ENCODE results near the gene HOMER3.
"Not testable (repeated sequence)": the region's sequence is repeated elsewhere in the genome, so short reads cannot be mapped to it uniquely, and the experiment has no call there.

The HOMER3 gene

DNA sequence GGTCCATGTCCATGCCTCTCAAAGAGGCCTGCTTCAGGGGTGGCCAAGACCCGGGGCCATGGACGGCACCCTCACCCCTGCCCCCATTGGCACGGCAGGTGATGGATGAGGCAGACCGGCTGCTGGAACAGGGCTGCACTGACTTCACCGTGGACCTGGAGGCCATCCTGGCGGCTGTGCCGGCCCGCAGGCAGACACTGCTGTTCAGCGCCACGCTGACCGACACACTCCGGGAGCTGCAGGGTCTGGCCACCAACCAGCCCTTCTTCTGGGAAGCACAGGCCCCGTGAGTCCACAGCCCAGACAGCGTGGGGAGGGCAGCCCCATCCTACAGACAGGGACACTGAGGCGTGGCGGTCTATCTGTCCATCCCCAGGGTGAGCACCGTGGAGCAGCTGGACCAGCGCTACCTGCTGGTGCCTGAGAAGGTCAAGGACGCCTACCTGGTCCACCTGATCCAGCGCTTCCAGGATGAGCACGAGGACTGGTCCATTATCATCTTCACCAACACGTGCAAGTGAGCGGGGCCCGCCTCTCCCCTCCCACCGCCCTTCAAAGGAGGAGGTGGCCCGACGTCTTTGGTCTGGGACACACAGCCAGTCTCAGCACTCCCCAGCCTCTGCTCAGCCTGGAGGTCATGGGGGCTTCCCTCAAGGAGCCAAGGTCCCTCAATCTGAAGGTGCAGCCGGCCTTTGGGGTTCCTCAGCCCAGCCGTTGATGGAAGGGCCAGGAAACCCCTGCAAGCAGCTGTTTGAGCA is 18.6 kb downstream of the HOMER3 start:
- DNase-seq = no peak

DNA sequence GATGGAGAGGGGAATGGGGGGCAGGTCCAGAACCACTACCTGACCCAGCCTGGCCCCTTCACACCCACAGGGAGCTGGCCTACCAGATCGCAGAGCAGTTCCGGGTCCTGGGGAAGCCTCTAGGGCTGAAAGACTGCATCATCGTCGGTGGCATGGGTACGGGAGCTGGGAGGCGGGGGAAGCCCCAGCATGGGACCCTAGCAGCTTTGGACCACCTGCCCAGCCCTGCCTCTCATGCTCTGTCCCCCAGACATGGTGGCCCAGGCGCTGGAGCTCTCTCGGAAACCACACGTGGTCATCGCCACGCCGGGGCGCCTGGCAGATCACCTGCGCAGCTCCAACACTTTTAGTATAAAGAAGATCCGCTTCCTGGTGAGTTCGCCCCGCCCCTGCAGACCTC is 19.4 kb downstream of the HOMER3 start:
- DNase-seq = no peak

DNA sequence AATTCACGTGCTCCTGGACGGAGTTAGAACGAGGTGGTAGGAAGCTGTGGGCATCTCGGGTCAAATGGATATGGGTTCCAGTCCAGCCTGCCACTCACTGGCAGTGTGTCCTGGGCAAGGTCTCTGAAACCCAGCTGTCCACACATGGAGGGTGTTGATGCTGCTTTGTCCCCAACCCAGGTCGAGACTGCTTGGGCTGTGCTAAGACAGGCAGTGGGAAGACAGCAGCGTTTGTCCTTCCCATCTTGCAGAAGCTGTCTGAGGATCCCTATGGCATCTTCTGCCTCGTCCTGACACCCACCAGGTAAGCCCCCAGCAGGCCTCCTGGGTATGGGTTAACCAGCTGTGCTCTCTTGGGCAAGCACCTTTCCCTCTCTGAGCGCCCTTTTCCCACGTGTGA is 20.6 kb downstream of the HOMER3 start:
- no peak for DNase-seq

DNA sequence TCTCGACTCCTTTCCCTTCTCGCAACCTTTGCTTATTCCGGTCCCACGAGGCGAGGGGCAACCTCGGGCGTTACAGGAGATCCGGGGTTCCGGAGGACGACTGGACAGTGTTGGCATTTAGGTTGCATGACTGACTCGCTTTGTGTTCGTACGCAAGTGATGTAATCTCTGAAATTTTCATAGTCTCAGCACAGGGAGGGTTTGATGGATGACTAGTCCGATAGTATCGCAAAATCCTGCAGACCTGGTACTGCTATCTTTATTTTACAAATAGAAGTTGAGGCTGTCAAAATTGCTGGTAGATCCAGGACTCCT is 21.2 kb downstream of the HOMER3 start:
- DNase-seq = no peak

DNA sequence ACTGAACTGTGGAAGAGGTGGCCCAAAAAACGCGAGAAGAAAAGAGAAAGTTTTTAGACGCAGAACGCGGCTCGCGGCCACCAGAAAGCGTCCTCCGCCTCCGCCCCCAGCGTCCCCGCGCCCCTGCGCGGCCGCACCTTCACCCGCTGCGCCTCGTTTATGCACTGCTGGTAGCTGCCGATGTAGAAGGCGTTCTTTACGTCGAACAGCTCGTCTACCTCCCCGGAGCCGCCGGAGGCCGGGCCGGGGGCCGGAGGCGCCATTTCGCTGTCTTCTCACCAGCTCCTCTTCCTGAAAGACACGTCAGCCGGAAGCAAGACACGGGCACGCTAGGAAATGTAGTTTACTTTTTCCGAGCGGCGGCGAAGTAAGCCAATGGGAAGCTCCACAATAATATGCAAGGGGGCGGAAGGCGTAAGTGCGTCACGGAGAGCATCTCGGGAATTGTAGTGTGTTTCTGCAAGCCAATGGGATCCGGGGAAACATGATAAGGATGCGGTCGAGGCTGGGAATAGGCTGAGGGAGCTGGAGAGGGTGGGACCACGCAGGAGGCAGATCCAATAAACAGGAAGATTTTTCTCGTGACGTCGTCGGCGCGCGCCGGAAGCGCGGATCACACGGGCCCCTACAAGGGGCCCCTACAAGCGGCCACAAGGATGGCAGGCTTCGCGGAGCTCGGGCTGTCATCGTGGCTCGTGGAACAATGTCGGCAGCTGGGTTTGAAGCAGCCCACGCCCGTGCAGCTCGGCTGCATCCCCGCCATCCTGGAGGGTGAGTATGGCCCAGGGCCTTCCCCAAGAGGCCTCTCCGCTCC is 21.7 kb downstream of the HOMER3 start, which contains the start of the genes COPE and DDX49:
COPE (minus strand) TSS at position 302 of the 814 bp plus-strand sequence; CDS start at position 263, 39 bp downstream.
DDX49 (plus strand) TSS at position 630 of the 814 bp plus-strand sequence; CDS start at position 657, 27 bp downstream.
- peak; percentile 98 for DNase-seq

DNA sequence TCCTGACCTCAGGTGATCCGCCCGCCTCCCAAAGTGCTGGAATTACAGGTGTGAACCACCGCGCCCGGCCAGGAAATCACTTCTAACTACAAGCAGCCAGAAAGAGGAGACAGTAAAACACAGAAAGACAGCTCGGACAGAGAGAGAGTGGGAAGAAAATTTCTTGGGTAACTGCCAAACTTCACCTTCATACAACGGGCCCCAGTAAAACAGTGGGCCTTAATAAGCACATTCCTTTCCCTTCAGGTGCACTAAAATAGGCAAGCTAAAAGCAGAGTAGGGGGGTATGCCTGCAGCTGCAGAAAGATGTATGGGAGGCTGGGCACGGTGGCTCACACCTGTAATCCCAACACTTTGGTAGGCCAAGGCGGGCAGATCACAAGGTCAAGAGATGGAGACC is 23.4 kb downstream of the HOMER3 start:
- not testable (repeated sequence) for DNase-seq

DNA sequence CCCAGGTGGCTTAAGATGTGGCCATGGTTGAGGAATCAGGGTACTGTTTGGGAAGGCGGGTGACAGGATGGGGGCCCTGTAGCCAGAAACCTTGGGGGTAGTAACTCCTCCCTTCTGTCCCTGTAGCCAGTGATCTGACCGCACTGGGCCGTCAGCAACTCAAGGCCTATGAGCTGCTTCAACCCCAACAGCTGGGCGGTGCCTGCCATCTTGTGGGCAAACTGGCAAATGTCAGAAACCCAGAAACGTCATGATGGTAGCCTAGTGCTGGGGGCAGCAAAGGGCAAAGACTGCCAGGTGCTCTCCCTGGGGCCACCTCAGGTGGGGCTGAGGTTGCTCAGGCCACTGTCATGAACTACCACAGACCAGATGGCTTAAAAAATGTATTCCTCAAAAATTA is 25.4 kb downstream of the HOMER3 start:
- DNase-seq = no peak

DNA sequence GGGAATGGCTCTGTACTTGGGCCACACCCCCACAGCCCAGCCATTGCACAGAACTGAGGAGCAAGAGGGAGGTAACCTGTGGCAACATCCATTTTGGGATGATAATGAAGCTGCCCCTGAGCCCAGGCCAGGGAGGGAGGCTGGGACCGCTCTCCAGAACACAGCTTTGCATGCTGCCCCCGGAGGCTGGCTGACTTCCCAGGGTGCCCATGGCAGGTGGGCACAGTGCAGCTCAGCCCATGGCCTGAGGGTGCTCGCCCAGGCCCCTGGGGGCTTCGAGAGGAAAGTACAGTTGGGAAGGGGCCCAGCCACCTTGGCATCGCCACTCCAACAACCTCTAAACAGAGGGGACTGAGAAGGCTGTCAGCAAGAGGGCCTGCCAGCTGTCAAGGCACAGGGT is 27.6 kb downstream of the HOMER3 start:
- DNase-seq = no peak

DNA sequence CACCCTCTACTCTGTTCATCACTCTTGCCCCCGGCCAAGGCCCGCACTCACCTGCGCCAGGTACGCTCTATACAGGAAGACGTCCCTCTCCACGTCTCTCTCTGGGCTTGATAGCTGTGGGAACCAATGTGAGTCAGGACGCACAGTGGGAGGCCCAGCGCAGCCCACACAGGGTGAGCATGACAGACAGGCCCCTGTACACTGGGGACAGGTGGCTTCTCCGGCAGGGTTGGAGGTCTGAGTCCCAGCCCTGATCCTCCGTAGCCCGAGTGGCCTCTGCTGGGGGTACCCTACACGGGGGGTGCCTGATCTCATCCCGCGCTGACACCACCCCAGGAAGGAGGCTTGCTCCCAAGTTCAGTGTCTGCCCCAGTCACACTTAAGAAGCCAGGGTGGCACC is 28.1 kb downstream of the HOMER3 start:
- DNase-seq = no peak

DNA sequence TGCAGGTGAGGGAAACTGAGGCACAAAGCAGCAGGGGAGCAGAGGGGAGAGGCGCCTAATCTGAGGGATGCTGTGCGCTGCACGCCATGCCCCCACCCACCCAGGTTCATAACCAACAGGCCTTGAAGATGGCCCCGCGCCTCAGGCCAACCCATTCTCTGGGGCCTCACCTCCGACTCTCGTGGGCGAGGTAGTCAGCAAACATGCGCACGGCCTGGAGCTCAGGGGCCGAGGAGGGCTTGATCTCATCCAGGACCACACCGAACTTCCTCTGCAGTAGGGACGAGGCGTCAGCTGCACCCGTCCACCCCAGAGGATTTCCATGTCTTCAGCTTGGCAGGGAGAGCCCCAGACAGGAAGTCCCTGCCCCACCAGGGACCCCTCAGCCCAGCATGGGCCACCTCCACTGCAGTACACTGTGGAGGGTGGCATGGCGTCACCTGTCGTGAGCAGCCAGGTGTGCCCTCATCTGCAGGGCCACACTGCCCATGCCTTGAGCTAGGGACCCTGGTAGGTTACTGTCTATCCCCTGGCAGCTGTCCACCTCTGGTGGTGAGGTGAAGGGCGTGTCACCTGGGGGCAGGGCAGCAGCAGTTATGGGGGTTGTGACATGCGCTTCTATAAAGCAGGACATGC is 30.1 kb downstream of the HOMER3 start:
- no peak for DNase-seq

DNA sequence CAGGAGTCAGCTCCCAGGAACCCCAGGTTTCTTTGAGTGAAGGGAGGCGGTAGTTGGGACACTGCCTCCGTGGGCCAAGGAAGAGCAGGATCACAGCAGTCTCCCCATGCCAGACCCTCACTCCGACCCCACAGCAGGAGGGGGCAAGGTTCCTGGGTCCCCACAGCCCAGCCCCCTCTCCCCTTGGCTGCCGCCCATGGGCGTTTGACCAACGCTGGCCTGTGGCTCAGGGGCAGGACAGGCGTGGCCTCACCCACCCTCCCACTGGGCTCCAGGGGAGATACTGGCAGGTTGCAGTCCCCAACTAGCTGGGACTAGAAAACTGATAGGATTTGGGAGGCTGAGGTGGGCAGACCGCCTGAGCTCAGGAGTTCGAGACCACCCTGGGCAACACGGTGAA is 31.0 kb downstream of the HOMER3 start:
- DNase-seq = no peak

DNA sequence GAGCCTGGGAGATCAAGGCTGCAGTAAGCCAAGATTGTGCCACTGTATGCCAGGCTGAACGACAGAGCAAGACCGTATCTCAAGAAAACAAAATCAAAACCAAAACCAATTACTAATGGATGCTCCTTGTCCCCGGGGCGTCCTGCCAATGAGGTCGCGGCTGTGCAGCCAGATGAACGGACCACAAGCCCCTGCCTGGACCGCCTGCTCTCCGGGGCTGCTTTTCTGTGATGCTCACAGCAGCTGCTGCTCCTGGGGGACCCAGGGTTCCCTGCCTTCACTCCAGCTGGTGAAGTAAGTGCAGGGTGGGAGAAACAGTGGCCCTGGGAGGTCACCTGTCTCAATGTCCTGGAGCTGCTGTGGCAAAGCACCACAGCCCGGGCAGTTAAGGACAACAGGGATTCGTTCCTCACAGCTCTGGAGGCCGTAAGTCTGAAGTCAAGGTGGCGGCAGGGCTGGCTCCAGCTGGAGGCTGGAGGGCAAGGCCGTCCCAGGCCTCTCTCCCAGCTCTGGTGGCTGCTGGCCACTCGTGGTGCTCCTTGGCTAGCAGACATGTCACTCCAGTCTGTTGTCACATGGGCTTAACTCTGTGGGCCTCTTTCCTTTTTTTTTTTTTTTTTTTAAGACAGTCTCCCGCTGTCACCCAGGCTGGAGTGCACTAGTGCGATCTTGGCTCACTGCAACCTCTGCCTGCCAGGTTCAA is 31.9 kb downstream of the HOMER3 start:
- no peak for DNase-seq

DNA sequence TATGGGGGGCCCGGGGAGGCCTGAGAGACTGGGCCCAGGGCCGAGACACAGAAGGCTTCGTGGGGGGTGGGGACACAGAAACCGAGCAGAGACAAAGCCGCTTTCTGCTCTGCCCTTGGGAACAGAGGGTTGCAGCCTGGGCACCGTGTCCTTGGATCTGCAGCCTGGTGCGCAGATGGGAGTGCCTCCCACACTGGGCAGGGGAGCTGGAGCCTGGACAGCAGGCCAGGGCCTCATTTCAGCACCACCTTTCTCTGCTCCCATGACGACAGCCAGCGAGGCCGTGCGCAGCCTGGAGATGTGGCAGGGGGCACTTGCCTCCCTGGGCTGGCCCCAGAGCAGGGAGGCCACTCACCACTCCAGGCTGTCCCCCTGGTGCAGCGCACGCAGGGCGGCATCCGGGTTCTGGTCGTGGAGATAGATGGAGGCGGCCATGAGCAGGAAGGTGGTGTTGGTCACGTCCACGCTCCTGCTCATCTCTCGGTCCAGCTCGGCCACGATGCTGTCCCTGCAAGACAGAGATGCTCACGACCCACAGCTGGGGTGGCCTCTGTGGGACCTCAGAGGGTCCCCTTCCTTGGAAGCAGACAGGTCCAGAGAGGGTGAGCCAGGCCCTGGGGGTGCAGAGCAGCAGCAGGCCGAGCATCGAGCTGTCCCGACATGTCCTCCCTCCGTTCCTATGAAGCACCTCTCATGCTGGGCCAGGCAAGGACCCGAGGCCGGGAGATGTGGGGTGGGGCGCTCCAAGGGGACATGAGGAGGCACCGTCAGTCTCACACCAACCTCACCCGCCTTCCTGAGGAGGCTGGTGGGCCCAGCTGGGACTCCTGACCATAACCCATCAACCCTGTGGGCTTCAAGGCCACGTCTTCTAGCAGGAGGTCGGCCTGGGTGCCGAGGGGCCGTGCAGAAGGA is 34.2 kb downstream of the HOMER3 start:
- DNase-seq = no peak

DNA sequence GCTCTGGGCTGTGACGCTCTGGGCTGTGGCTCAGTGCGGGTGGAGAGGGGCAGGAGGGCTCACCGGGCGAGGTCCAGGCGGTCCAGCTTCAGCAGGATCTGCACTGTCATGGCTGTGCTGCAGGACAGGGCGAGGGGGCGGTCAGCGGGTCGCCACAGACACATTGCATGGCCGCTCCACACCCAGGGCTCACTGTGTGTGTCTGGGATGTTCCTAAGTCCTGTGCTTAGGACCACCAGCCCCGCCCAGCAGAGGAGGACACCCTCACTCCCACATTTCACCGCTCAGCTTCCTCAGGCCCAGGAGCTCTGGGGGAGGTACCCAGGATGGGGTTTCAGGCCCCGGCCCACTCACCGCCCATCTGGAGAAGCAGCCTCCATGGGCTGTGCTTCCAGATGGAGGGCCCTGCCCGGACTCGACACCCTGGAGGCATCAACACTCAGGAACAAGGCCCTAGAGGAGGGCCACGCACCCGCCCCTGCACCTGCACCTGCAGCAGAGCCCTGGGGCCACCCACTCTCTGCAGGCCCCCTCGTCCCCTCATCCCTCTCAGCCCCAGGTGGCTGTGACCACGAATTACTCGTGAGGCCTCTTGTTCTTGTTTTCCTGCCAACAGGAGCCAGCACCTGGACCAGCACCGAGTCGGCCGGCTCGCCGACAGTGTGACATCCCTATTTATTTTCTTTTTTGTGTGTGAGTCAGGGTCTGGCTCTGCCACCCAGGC is 35.3 kb downstream of the HOMER3 start:
- no peak for DNase-seq

DNA sequence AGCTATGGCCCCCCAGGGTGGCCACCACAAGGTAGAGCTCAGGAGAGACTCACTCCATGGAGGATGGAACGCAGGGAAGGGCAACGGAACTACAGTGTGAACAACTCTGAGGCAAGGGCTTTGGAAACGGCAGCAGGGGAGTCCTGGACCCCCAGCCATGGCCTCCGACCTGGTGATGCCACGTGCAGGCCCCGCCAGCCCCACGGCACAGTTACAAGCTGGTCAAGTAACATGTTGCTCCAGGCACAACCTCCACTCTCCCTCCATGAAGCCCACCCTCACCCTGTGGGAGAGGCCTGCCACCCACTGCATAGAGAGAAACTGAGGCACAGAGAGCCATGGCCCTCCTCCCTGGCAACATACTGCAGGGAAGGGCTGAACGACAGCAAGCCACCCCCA is 36.0 kb downstream of the HOMER3 start:
- DNase-seq = no peak

DNA sequence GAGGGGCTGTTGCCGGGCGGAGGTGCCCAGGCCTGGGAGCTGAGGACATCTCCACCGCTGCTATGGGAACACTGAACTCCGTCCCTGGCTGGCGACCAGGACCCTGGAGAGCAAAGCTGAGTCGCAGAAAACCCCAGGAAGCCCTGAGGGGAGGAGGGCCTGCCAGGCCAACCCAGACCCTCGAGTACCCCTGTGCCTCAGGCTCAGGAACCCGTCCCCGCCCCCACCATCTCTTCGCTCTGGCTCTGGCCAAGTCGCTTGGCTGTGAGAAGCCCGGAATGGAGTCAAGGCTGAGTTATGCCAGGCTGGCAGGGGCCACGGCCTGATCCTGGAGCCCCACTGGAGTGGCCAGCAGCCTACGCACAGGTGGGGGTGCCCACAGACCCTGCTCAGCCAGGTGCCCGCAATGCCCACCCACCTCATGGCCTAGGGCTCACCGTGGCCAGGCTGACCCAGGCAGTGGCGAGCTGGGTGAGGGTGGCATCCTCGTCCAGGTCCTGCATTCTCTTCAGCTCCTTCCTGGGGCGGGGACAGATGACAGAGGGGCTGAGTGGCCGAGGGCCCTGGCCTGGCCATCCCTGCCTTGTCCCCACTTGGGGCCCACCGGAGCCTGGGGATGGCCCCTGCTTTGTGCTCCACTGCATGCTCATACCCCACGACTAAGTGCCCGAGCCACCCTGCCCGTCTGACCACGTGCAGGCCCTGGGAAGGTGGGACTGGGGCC is 36.5 kb downstream of the HOMER3 start:
- no peak for DNase-seq

DNA sequence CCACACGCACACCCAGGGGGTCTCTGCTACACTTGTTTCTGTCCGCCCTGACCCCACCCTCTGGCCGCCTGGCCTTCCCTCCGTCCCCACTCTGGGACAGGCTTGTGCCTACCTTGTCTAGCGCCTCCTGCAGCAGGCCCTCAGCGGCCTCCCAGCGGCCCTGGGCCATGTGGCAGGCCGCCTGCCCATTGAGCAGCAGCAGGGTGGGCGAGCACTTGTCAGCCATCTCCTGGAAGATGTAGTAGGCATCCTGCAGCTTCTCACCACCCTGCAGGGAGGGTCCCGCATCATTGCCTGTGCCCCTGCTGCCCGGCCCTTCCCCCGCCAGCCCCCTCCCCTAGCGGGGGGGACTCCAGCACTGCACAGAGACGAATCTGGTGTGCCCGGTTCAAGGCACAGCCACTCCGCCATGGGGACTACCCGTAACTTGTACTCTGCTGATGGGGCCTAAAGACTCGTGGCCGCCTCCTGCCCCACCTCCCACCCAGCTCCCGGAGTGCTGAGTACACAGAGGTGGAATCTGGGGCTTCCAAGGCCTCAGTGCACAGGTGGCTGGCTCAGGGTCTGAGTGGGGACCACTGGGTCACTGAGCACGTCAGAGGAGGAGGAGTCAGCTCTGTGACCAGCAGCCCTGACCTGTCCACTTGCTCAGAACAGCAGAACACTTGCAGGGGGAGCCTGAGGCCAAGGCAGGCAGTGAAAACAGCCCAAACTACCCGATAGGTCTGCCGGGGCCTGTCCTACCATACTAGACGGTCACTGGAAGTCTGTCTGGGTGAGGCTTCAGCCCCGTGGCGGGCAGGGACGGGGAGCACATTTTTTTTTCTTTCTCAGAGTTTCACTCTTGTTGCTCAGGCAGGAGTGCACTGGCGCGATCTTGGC is 37.6 kb downstream of the HOMER3 start:
- no peak for DNase-seq

DNA sequence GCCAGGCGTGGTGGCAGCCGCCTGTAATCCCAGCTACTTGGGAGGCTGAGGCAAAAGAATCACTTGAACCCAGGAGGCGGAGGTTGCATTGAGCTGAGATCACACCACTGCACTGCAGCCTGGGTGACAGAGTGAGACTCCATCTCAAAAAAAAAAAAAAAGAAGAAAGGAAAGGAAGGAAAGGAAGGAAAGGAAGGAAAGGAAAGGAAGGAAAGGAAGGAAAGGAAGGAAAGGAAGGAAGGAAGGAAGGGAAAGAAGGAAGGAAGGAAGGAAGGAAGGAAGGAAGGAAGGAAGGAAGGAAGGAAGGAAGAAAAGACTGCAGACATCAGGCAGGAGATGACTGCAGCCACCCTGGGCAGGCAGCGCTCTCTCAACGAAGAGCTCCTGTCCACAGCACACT is 38.5 kb downstream of the HOMER3 start:
- DNase-seq = not testable (repeated sequence)

DNA sequence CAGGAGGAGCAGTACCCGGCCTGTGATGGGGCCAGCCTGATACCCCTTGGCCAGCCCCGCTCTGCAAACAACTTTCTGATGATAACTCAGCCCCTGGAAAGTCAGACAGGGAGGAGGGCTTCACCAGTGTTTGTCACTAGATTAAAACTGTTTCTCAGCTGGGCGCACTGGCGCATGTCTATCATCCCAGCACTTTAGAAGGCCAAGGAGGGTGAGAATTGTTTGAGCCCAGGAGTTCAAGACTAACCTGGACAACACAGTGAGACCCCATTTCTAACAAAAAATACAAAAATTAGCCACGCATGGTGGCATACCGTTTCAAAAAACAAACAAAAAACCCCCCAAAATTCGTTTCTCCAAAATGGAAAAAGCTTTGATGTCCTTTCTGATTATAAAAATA is 39.5 kb downstream of the HOMER3 start:
- DNase-seq = no peak
